ENCODE results near the gene OGFOD3.

The OGFOD3 gene

DNA sequence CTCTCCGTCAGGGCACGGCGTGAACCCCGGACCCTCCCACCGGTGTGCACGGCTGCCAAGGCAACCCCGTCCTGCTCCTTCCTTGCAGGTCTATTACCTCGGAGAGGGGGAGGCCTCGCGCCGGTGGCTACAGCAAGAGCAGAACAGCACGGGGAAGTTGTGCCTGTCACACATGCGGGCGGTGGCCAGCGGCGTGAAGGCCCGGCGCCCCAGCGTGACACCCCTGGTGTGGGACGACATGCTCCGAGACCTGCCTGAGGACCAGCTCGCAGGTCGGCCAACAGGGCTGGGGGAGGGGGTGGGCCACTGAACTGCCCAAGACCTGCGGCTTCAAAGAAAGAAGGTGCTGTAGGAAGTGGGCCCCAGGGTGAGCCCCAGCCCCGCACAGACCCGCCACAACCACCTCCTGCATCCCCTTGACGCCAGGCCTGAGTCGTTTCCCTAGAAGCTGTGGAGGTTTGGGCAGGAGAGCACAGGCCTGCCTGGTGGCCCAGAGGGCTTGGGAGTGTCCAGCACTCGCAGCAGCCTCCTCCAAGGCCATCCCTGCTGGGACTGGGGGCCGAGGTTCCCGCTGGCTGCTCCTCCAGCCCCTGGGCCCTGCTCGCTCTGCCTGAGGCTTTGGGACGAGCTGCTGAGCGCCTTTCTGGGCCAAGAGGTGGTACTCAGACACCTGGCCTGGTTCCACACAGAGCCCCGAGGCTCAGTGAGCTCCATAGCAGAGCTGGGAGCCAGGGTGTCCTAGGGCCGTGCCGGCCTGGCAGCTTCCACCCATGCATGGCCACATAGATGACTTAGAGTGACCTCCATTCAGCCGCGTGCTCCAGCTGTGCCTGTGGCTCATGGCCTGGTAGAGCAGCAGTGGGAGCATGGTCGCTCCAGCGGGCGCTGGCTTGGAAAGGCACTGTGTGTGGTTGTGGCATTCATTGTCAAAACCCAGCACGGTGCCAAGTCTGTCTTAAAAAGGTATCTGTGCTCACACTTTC is 17.5 kb upstream of the OGFOD3 start:
- TF ChIP-seq, protein P1, sequence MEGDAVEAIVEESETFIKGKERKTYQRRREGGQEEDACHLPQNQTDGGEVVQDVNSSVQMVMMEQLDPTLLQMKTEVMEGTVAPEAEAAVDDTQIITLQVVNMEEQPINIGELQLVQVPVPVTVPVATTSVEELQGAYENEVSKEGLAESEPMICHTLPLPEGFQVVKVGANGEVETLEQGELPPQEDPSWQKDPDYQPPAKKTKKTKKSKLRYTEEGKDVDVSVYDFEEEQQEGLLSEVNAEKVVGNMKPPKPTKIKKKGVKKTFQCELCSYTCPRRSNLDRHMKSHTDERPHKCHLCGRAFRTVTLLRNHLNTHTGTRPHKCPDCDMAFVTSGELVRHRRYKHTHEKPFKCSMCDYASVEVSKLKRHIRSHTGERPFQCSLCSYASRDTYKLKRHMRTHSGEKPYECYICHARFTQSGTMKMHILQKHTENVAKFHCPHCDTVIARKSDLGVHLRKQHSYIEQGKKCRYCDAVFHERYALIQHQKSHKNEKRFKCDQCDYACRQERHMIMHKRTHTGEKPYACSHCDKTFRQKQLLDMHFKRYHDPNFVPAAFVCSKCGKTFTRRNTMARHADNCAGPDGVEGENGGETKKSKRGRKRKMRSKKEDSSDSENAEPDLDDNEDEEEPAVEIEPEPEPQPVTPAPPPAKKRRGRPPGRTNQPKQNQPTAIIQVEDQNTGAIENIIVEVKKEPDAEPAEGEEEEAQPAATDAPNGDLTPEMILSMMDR (IDR thresholded peaks at IDR 0.05) = no peak
- Mint-ChIP-seq H3K36me3 (ENCODE audit: low read depth) (peaks cover 5% of the 10 kb centered on the region), H3K27ac (no peak overlapping the region), H3K9me3 (no peaks in the 10 kb centered on the region), H3K27me3 (ENCODE audit: low read depth, poor library complexity) (no peaks in the 10 kb centered on the region), H3K4me1 (peaks cover 6% of the 10 kb centered on the region), H3K4me3 (no peak overlapping the region)
- no peak for DNase-seq

- H3K4me3 Mint-ChIP-seq = no peak overlapping the region
- H3K27ac Mint-ChIP-seq = peak overlapping the region; percentile 39
- no peaks in the 10 kb centered on the region for H3K9me3 Mint-ChIP-seq
- H3K27me3 Mint-ChIP-seq (ENCODE audit: low read depth, poor library complexity) = no peaks in the 10 kb centered on the region
- H3K36me3 Mint-ChIP-seq (ENCODE audit: low read depth) = peaks cover 5% of the 10 kb centered on the region
- H3K4me1 Mint-ChIP-seq = peaks cover 1% of the 10 kb centered on the region
- TF ChIP-seq, protein P1 (IDR thresholded peaks at IDR 0.05) = no peak
- no peak for DNase-seq
Measured at GRCh38 chr17:82435103-82435502, 16.7 kb upstream of the OGFOD3 start.

DNA sequence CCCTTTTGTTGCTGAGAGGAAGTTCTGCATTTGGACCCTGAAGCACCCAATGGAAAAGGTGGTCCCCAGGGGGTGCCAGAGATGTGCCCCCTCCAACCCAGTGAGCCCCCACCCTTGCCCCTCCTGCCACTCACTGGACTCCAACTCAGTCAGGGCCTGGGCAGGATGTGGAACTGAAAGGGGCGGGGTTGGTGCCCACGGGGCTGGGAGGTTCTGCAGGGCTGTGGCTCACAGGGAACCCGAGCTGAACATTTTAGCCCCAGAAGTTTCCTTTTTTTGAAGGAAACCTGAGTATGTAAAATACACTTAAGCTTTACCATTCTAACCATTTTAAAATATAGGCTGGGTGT is 15.8 kb upstream of the OGFOD3 start:
- H3K36me3 Mint-ChIP-seq (ENCODE audit: low read depth) = peaks cover 14% of the 10 kb centered on the region
- no peaks in the 10 kb centered on the region for H3K27me3 Mint-ChIP-seq (ENCODE audit: low read depth, poor library complexity)
- H3K4me3 Mint-ChIP-seq = no peak overlapping the region
- no peak overlapping the region for H3K27ac Mint-ChIP-seq
- H3K9me3 Mint-ChIP-seq = no peaks in the 10 kb centered on the region
- H3K4me1 Mint-ChIP-seq = peaks cover 5% of the 10 kb centered on the region
- no peak for DNase-seq
- TF ChIP-seq, protein P1 (IDR thresholded peaks at IDR 0.05) = no peak

GRCh38 chr17:82433560-82434215 is 15.3 kb upstream of the OGFOD3 start:
- Mint-ChIP-seq H3K4me1 (peaks cover 5% of the 10 kb centered on the region), H3K27me3 (ENCODE audit: low read depth, poor library complexity) (no peaks in the 10 kb centered on the region), H3K9me3 (no peaks in the 10 kb centered on the region), H3K4me3 (no peak overlapping the region), H3K36me3 (ENCODE audit: low read depth) (peaks cover 14% of the 10 kb centered on the region), H3K27ac (no peak overlapping the region)
- TF ChIP-seq, protein P1 (IDR thresholded peaks at IDR 0.05) = no peak
- no peak for DNase-seq

DNA sequence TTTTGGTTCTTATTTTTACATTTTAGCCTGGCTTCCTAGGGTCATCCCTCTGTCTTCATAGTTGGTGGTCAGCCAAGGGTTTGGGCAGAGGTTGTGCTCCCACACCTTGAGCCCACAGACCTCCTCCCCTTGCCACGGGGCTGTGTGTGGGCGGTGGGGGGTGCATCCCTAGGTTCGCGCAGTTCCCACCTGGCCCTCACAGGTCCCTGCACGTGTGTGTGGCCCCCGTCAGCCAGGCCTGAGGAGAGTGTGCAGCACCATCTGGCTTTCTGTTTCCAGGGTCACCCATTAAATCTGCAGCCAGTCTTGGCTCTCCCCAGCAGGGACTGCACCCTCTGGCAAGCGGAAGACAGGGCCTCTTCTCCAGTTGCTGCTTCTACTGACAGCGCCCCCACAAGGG is 13.6 kb upstream of the OGFOD3 start:
- Mint-ChIP-seq H3K27me3 (ENCODE audit: low read depth, poor library complexity) (no peaks in the 10 kb centered on the region), H3K27ac (peak overlapping the region; percentile 59), H3K4me3 (no peak overlapping the region), H3K9me3 (no peaks in the 10 kb centered on the region), H3K4me1 (peaks cover 5% of the 10 kb centered on the region), H3K36me3 (ENCODE audit: low read depth) (peaks cover 19% of the 10 kb centered on the region)
- TF ChIP-seq, protein P1 (IDR thresholded peaks at IDR 0.05) = no peak
- DNase-seq = no peak
